GM12891 (cell line): Measurements from ENCODE around the gene BANF1.

Experiments
- DNase-seq: peaks from one replicate; pipeline ENCODE4 v3.0.0; 2011; ENCODE audit warnings: low spot score; ENCODE audit not compliant: insufficient read length
- FAIRE-seq: peaks from 2 replicates; lab custom pipeline; 2011; peaks lifted over from hg19 to GRCh38; lab: Jason Lieb, UNC
- PAX5 ChIP-seq: IDR thresholded peaks from 2 replicates; pipeline ENCODE4 v1.6.1; 2011; ENCODE audit warnings: low read length, moderate library complexity, mild to moderate bottlenecking; ENCODE audit not compliant: insufficient read depth, severe bottlenecking
- POLR2A ChIP-seq: IDR thresholded peaks from 2 replicates; pipeline ENCODE4 v1.6.1; 2011; ENCODE audit warnings: low read depth, low read length, control low read depth
- POLR2AphosphoS5 ChIP-seq: IDR thresholded peaks from 2 replicates; pipeline ENCODE4 v1.6.1; 2011; ENCODE audit warnings: low read depth, low read length, control low read depth
- POU2F2 ChIP-seq: IDR thresholded peaks from 2 replicates; pipeline ENCODE4 v1.6.1; 2011; ENCODE audit warnings: low read depth, mild to moderate bottlenecking, control low read depth, low read length, moderate library complexity
- SPI1 ChIP-seq: IDR thresholded peaks from 2 replicates; pipeline ENCODE4 v1.6.1; 2011; ENCODE audit warnings: low read depth, low read length, control low read depth
- TAF1 ChIP-seq: IDR thresholded peaks from 2 replicates; pipeline ENCODE4 v1.6.1; 2011; ENCODE audit warnings: low read depth, low read length, control low read depth

BANF1 gene

GRCh38 chr11:65964906-65965305, 37.4 kb upstream of the BANF1 start:
- DNase-seq (no peak), FAIRE-seq (no peak)
- TF ChIP-seq TAF1 (no peak), SPI1 (no peak), POLR2AphosphoS5 (no peak), PAX5 (no peak), POU2F2 (no peak), POLR2A (no peak)

- FAIRE-seq (no peak), DNase-seq (no peak)
- TF ChIP-seq SPI1, result no peak
- no peak for TF ChIP-seq TAF1
These were observed 36.1 kb upstream of the BANF1 start for GRCh38 chr11:65965986-65966762.

GRCh38 chr11:65967329-65967934, 34.9 kb upstream of the BANF1 start:
- FAIRE-seq, result no peak
- no peak for TF ChIP-seq POU2F2
- no peak for TF ChIP-seq SPI1
- no peak for TF ChIP-seq TAF1
- no peak for TF ChIP-seq PAX5
- DNase-seq, result no peak

GRCh38 chr11:65968600-65969482, 33.5 kb upstream of the BANF1 start:
- no peak for DNase-seq
- FAIRE-seq, result no peak
- TF ChIP-seq PAX5 (no peak), POLR2AphosphoS5 (no peak), POLR2A (no peak), TAF1 (no peak), POU2F2 (no peak), SPI1 (no peak)

GRCh38 chr11:65972116-65972515, 30.2 kb upstream of the BANF1 start:
- DNase-seq, result no peak
- no peak for FAIRE-seq
- TF ChIP-seq TAF1 (no peak), PAX5 (no peak), POLR2A (no peak), POLR2AphosphoS5 (no peak), POU2F2 (no peak), SPI1 (no peak)

GRCh38 chr11:65973439-65974110, 28.7 kb upstream of the BANF1 start:
- DNase-seq, result no peak
- TF ChIP-seq TAF1 (no peak), SPI1 (no peak), POLR2AphosphoS5 (no peak)
- FAIRE-seq, result no peak

GRCh38 chr11:65975771-65976170, 26.5 kb upstream of the BANF1 start:
- DNase-seq (no peak), FAIRE-seq (no peak)
- 0 out of 2 replicates have a peak, but pooled peaks have one; percentile 5 for TF ChIP-seq POLR2AphosphoS5
- TF ChIP-seq POLR2A, result no peak

GRCh38 chr11:65976216-65977176, 25.8 kb upstream of the BANF1 start:
- no peak for FAIRE-seq

More at GRCh38 chr11:65976216-65977176, 25.8 kb upstream of the BANF1 start:
- TF ChIP-seq TAF1 (no peak), PAX5 (no peak), POLR2AphosphoS5 (0 out of 2 replicates have a peak, but pooled peaks have one; percentile 15), POLR2A (no peak), POU2F2 (no peak)
- DNase-seq, result no peak
